Stomach smooth muscle (tissue), 2 donors: ENCODE measurements around the gene VEGFC.

Experiments
- H3K27ac ChIP-seq: one replicate; pipeline ENCODE4 v1.7.0; 2013; ENCODE audit warnings: mild to moderate bottlenecking, low read length, inconsistent platforms
- H3K27me3 ChIP-seq, 2 donors: one replicate each; pipeline ENCODE4 v1.7.0; 2013; ENCODE audit warnings: low read length in 2 of 2; ENCODE audit not compliant: insufficient read depth in 2 of 2, control insufficient read depth in 1 of 2
- H3K36me3 ChIP-seq, 2 donors: one replicate each; pipeline ENCODE4 v1.7.0; 2013; ENCODE audit warnings: low read length in 2 of 2; ENCODE audit not compliant: control insufficient read depth in 2 of 2, insufficient read depth in 2 of 2
- H3K4me1 ChIP-seq: one replicate; pipeline ENCODE4 v1.7.0; 2013; ENCODE audit warnings: low read length; ENCODE audit not compliant: control insufficient read depth, insufficient read depth
- H3K4me3 ChIP-seq, 2 donors: one replicate each; pipeline ENCODE4 v1.7.0; 2013; ENCODE audit warnings: low read length in 2 of 2
- H3K9ac ChIP-seq, 2 donors: one replicate each; pipeline ENCODE4 v1.7.0; 2013; ENCODE audit warnings: low read length in 2 of 2, mild to moderate bottlenecking in 1 of 2
- H3K9me3 ChIP-seq, 2 donors: one replicate each; pipeline ENCODE4 v1.7.0; 2013; ENCODE audit warnings: low read length in 2 of 2; ENCODE audit not compliant: control insufficient read depth in 2 of 2
- donor health status: healthy.
- donor health status: Pancreatic carcinoma.

The VEGFC gene

GRCh38 chr4:176653401-176654220 lies 139.1 kb downstream of the VEGFC start:
- no peaks in the 10 kb centered on the region for H3K36me3 ChIP-seq
- no peaks in the 10 kb centered on the region for H3K4me1 ChIP-seq
- no peaks in the 10 kb centered on the region for H3K27me3 ChIP-seq
- no peak overlapping the region for H3K9ac ChIP-seq
- H3K9me3 ChIP-seq = no peaks in the 10 kb centered on the region
- H3K4me3 ChIP-seq = no peak overlapping the region
- H3K27ac ChIP-seq = no peak overlapping the region

- H3K9me3 ChIP-seq = no peaks in the 10 kb centered on the region
- H3K27ac ChIP-seq = no peak overlapping the region
- no peaks in the 10 kb centered on the region for H3K27me3 ChIP-seq
- no peaks in the 10 kb centered on the region for H3K36me3 ChIP-seq
- H3K9ac ChIP-seq = no peak overlapping the region
- no peak overlapping the region for H3K4me3 ChIP-seq
- H3K4me1 ChIP-seq = no peaks in the 10 kb centered on the region
Observed at GRCh38 chr4:176646311-176646710, 146.4 kb downstream of the VEGFC start.

GRCh38 chr4:176645246-176645960 lies 147.3 kb downstream of the VEGFC start:
- Histone ChIP-seq H3K9me3 (no peaks in the 10 kb centered on the region), H3K4me3 (no peak overlapping the region), H3K27me3 (no peaks in the 10 kb centered on the region), H3K9ac (no peak overlapping the region), H3K36me3 (no peaks in the 10 kb centered on the region), H3K27ac (no peak overlapping the region), H3K4me1 (no peaks in the 10 kb centered on the region)

GRCh38 chr4:176642472-176642871 lies 150.2 kb downstream of the VEGFC start:
- Histone ChIP-seq H3K4me3 (no peak overlapping the region), H3K27ac (no peak overlapping the region), H3K9ac (no peak overlapping the region), H3K9me3 (no peaks in the 10 kb centered on the region), H3K4me1 (no peaks in the 10 kb centered on the region), H3K27me3 (no peaks in the 10 kb centered on the region), H3K36me3 (no peaks in the 10 kb centered on the region)

GRCh38 chr4:176641237-176641636 lies 151.5 kb downstream of the VEGFC start:
- Histone ChIP-seq H3K27ac (no peak overlapping the region), H3K9ac (no peak overlapping the region), H3K4me1 (no peaks in the 10 kb centered on the region), H3K4me3 (no peak overlapping the region), H3K27me3 (no peaks in the 10 kb centered on the region), H3K36me3 (no peaks in the 10 kb centered on the region), H3K9me3 (no peaks in the 10 kb centered on the region)

GRCh38 chr4:176638992-176639391 lies 153.7 kb downstream of the VEGFC start:
- Histone ChIP-seq H3K9me3 (no peaks in the 10 kb centered on the region), H3K27ac (no peak overlapping the region), H3K36me3 (no peaks in the 10 kb centered on the region), H3K27me3 (no peaks in the 10 kb centered on the region), H3K4me1 (no peaks in the 10 kb centered on the region), H3K9ac (no peak overlapping the region), H3K4me3 (no peak overlapping the region)

GRCh38 chr4:176636292-176636691 lies 156.4 kb downstream of the VEGFC start:
- no peak overlapping the region for H3K27ac ChIP-seq
- H3K4me3 ChIP-seq = no peak overlapping the region
- no peaks in the 10 kb centered on the region for H3K27me3 ChIP-seq
- H3K9me3 ChIP-seq = no peaks in the 10 kb centered on the region
- no peaks in the 10 kb centered on the region for H3K4me1 ChIP-seq
- H3K9ac ChIP-seq = no peak overlapping the region
- H3K36me3 ChIP-seq = no peaks in the 10 kb centered on the region

- Histone ChIP-seq H3K27me3 (no peaks in the 10 kb centered on the region), H3K9ac (no peak overlapping the region), H3K9me3 (no peaks in the 10 kb centered on the region), H3K4me3 (no peak overlapping the region), H3K27ac (no peak overlapping the region), H3K36me3 (no peaks in the 10 kb centered on the region), H3K4me1 (no peaks in the 10 kb centered on the region)
Observed at GRCh38 chr4:176635372-176636261, 157.1 kb downstream of the VEGFC start.
